HepG2 (cell line): ENCODE measurements around the gene CHMP1A. TPM values are rescaled to one million over a fixed set of nuclear protein-coding genes. Genes with fewer than 3 reads are reported as not detected.

ENCODE experiments used
- KAT7 ChIP-seq: IDR thresholded peaks from 2 replicates; pipeline ENCODE4 v1.6.1; 2018; ENCODE audit warnings: borderline replicate concordance, missing compliant biosample characterization
- KLF16 ChIP-seq, 2 experiments: sonication (generic) in 1 of 2; formaldehyde crosslinking in 1 of 2; IDR thresholded peaks; 2 replicates each; pipeline versions ENCODE4 v1.6.1 to v1.8.0; 2016 to 2023; ENCODE audit warnings: missing genetic modification reagents in 2 of 2, missing compliant biosample characterization in 1 of 2
- MXD4 ChIP-seq: IDR thresholded peaks from 2 replicates; pipeline ENCODE4 v1.6.1; 2016; ENCODE audit warnings: mild to moderate bottlenecking, missing biosample characterization, missing genetic modification reagents
- PREB ChIP-seq: sonication (generic); formaldehyde crosslinking; IDR thresholded peaks from 2 replicates; pipeline ENCODE4 v1.4.0; 2020; ENCODE audit warnings: missing genetic modification reagents
- SP2 ChIP-seq: sonication (generic); formaldehyde crosslinking; IDR thresholded peaks from 2 replicates; pipeline ENCODE4 v1.5.1; 2020; ENCODE audit warnings: mild to moderate bottlenecking, missing genetic modification reagents
- TFE3 ChIP-seq: IDR thresholded peaks from 2 replicates; pipeline ENCODE4 v1.6.1; 2016
- ZBTB34 ChIP-seq: sonication (generic); formaldehyde crosslinking; IDR thresholded peaks from 2 replicates; pipeline ENCODE4 v1.8.0; 2022; ENCODE audit warnings: mild to moderate bottlenecking, missing genetic modification reagents
- ZHX1 ChIP-seq: sonication (generic); formaldehyde crosslinking; IDR thresholded peaks from 2 replicates; pipeline ENCODE4 v1.8.1; 2022; ENCODE audit warnings: low read depth, mild to moderate bottlenecking, missing genetic modification reagents
- ZNF207 ChIP-seq: fragments of 450-650 bp; IDR thresholded peaks from 2 replicates; pipeline ENCODE4 v1.6.1; 2016; ENCODE audit warnings: antibody characterized with exemption, borderline replicate concordance
- ZNF30 ChIP-seq: sonication (generic); formaldehyde crosslinking; IDR thresholded peaks from 2 replicates; pipeline ENCODE4 v1.5.0; 2020; ENCODE audit warnings: mild to moderate bottlenecking, missing genetic modification reagents
- ZNF547 ChIP-seq: sonication (generic); formaldehyde crosslinking; IDR thresholded peaks from 2 replicates; pipeline ENCODE4 v1.5.1; 2020; ENCODE audit warnings: mild to moderate bottlenecking, missing genetic modification reagents
- ZNF570 ChIP-seq: sonication (generic); formaldehyde crosslinking; IDR thresholded peaks from 2 replicates; pipeline ENCODE4 v1.4.0; 2020; ENCODE audit warnings: mild to moderate bottlenecking, missing genetic modification reagents, borderline replicate concordance
- ZNF710 ChIP-seq: sonication (generic); formaldehyde crosslinking; IDR thresholded peaks from 2 replicates; pipeline ENCODE4 v1.5.0; 2020; ENCODE audit warnings: mild to moderate bottlenecking, missing genetic modification reagents, borderline replicate concordance
- ZNF777 ChIP-seq: sonication (generic); formaldehyde crosslinking; IDR thresholded peaks from 2 replicates; pipeline ENCODE4 v1.4.0; 2020; ENCODE audit warnings: missing genetic modification reagents
- polyA plus RNA-seq, 8 experiments: library from polyadenylated mRNA; depleted of rRNA in 3 of 8; stranded (reverse) in 7 of 8; unstranded in 1 of 8; fragments of >200 nt; fragmentation: Illumina TruSeq in 4 of 8; extraction: Trizol in 4 of 8; gene quantifications; 2 replicates each; pipeline versions ENCODE4 v1.2.1 to v1.2.3, GENCODE V29; 2011 to 2016; ENCODE audit warnings: low read depth in 4 of 8, missing spikeins in 1 of 8, mixed read lengths in 1 of 8; ENCODE audit not compliant: insufficient read depth in 1 of 8
- total RNA-seq, 5 experiments: library from RNA; depleted of rRNA; stranded (reverse); fragments of >200 nt; fragmentation: Illumina TruSeq; extraction: Trizol; gene quantifications; 2 replicates each; pipeline ENCODE4 v1.2.3, GENCODE V29; 2016; ENCODE audit warnings: low read depth in 1 of 5
- TF ChIP-seq, protein P1 (sequence below): sonication (generic); formaldehyde crosslinking; conservative IDR thresholded peaks from 2 replicates; pipeline ENCODE4 v1.5.0; 2020; ENCODE audit warnings: missing genetic modification reagents
- TF ChIP-seq, protein P2 (sequence below): sonication (generic); formaldehyde crosslinking; IDR thresholded peaks from 2 replicates; pipeline ENCODE4 v1.5.1; 2020; ENCODE audit warnings: mild to moderate bottlenecking, missing genetic modification reagents, borderline replicate concordance

Gene CHMP1A
- total and polyA plus RNA-seq, 2 of the 13 experiments (the other 11 are each of a cell fraction or from before 2014, with no cell fraction given) = 69.4 to 73.3 TPM

GRCh38 chr16:89695086-89695874 lies 37.8 kb upstream of the CHMP1A start (continued):
- TF ChIP-seq ZNF710 = peak; percentile 67; the same call in 1 of the 2 replicates
- peak; percentile 32; the same call in 1 of the 2 replicates for TF ChIP-seq ZNF547 (CRISPR knock-in tag)
- TF ChIP-seq ZBTB34 (CRISPR knock-in tag) = peak; percentile 64; the same call in 1 of the 2 replicates
- TF ChIP-seq SP2 (CRISPR knock-in tag) = no peak
- TF ChIP-seq, protein P1, sequence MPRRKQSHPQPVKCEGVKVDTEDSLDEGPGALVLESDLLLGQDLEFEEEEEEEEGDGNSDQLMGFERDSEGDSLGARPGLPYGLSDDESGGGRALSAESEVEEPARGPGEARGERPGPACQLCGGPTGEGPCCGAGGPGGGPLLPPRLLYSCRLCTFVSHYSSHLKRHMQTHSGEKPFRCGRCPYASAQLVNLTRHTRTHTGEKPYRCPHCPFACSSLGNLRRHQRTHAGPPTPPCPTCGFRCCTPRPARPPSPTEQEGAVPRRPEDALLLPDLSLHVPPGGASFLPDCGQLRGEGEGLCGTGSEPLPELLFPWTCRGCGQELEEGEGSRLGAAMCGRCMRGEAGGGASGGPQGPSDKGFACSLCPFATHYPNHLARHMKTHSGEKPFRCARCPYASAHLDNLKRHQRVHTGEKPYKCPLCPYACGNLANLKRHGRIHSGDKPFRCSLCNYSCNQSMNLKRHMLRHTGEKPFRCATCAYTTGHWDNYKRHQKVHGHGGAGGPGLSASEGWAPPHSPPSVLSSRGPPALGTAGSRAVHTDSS (CRISPR knock-in tag) = no peak
- no peak for TF ChIP-seq TFE3 (CRISPR knock-in tag)
- TF ChIP-seq ZNF30 (CRISPR knock-in tag) = no peak
- 0 out of 2 replicates have a peak, but pooled peaks have one; percentile 44 for TF ChIP-seq ZHX1 (CRISPR knock-in tag)
- TF ChIP-seq, protein P2, sequence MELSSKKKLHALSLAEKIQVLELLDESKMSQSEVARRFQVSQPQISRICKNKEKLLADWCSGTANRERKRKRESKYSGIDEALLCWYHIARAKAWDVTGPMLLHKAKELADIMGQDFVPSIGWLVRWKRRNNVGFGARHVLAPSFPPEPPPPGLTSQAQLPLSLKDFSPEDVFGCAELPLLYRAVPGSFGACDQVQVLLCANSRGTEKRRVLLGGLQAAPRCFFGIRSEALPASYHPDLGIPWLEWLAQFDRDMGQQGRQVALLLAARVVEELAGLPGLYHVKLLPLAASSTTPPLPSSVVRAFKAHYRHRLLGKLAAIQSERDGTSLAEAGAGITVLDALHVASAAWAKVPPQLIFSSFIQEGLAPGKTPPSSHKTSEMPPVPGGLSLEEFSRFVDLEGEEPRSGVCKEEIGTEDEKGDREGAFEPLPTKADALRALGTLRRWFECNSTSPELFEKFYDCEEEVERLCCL (CRISPR knock-in tag) = no peak
- no peak for TF ChIP-seq ZNF777 (CRISPR knock-in tag)
- no peak for TF ChIP-seq MXD4 (CRISPR knock-in tag)
- TF ChIP-seq ZNF570 (CRISPR knock-in tag) = no peak
- TF ChIP-seq KLF16 (CRISPR knock-in tag; IDR thresholded peaks at IDR 0.05) = peak in 1 of 2 experiments; percentile 20; a peak in 1 of 4 replicates
- TF ChIP-seq ZNF207 = no peak
- no peak for TF ChIP-seq PREB (CRISPR knock-in tag)
- TF ChIP-seq KAT7 = no peak
